GM18868 (cell line): ENCODE results near the gene PRLHR.

ENCODE experiments used
- ATAC-seq: cut with Tn5 transposase; IDR thresholded peaks from one replicate; pipeline ENCODE4 v1.9.1; 2021; ENCODE audit warnings: mild to moderate bottlenecking, moderate library complexity; ENCODE audit not compliant: unreplicated experiment

PRLHR gene

GRCh38 chr10:118587881-118588651 lies 7.4 kb downstream of the PRLHR start:
- ATAC-seq = no peak

DNA sequence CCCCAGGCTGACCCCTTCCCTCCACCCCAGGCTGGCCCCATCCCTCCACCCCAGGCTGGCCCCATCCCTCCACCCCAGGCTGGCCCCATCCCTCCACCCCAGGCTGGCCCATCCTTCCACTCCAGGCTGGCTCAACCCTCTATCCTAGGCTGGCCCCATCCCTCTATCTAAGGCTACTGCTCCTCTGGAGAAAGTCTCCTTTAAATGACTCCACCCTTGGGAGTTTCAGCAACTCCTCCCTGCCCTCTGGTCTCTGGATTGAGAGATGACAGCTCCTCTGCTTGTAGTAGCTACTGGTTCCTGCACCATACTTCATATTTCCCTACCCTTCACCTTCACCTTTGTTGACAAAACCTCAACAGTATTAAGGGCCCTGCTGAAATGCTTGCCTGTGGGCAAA lies 8.5 kb downstream of the PRLHR start:
- no peak for ATAC-seq

GRCh38 chr10:118585794-118586193 lies 9.7 kb downstream of the PRLHR start:
- ATAC-seq = no peak

GRCh38 chr10:118585234-118585633 lies 10.2 kb downstream of the PRLHR start:
- ATAC-seq = no peak

DNA sequence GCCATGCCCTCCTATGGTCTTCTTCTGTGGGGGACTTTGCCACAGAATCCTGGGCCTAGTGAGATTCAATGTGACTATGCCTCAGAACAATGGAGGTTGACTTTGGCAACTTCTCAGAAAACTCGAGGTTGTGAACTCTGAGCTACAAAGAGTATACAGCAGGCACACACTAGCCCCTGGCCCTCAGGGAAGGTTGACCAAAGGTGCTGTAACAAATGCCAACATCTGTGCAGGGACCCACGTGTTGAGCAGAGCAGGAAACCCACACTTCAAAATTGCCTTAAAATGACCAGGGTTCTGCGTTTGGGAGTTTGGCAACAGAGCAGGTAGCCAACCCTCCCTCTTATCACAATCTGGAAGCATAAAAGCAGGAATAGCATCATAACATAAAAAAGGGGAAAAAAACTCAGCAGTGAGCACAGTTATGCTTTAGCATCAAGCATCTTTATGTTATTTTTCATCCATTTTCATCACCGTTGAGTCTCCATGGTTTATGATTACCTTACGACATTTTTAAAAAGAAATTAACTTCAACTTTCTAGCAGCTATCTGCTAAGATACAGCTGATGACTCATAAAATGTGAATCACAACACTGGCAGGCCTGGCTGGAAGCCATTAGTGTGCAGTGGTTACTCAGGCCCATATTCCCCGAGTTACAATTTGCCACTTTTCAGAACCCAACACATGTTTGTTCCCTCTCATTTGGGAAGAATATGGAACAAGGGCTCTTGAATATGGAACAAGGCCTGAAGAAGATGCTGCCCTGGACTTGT lies 11.1 kb downstream of the PRLHR start:
- ATAC-seq = no peak

GRCh38 chr10:118583611-118584010 lies 11.8 kb downstream of the PRLHR start:
- no peak for ATAC-seq

DNA sequence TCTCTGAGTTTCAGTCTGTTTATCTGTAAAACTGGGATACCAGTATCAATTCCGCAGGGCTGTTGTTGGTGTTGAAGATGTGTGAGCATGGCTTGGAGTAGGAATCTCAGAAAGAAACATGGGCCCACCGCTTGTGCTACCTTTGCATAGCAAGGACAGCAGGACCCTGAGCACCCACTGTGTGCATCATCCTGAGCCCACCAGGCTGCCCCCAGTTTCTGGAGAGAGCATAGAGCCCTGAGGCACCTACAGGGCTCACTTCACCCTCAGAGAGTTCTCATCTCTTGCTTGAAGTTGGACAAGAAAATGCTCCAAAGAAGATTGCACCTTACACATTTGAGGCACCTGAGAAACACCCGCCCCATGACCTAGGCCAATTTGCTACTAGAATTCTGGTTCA lies 12.9 kb downstream of the PRLHR start:
- no peak for ATAC-seq

- ATAC-seq = no peak
Observed at GRCh38 chr10:118581340-118581739, 14.1 kb downstream of the PRLHR start.

DNA sequence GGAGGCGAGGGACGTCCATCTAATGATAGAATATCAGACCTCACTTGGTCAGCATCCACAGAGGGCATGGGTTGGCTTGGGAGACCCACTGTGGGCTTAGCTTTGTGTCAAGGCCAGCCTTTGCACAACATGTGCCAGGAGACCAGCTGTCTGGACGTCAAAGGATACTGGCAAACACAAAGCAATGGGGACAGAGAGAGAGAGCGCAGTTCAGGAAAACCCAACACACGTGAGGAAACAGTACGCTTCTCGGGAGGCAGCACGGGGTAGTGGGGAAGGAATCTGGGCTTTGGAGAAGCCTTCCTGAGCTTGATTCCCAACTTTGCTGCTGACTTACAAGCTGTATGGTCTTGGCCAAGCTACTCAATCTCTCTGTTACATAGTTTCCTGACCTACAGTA lies 14.7 kb downstream of the PRLHR start:
- ATAC-seq = no peak

DNA sequence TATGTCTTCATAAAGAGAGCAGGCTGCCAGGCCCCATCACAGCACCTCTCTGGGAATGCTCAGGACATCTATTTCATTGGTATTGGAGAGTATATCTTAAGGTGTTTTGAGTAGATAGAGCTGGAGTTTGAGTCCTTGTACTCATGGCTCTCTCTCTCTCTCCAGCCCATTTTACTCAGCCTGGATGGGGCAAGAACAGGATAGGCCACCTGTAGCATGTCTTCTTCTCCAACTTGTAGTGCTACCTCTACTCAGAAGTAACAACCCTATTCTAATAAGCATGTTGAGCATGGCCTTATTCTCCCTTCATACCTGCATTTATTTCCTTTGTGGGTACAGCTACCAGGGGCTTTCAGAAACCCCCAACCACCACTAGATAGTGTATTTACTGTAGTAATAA lies 21.9 kb downstream of the PRLHR start:
- no peak for ATAC-seq

GRCh38 chr10:118572256-118573041 lies 23.0 kb downstream of the PRLHR start:
- ATAC-seq = no peak

DNA sequence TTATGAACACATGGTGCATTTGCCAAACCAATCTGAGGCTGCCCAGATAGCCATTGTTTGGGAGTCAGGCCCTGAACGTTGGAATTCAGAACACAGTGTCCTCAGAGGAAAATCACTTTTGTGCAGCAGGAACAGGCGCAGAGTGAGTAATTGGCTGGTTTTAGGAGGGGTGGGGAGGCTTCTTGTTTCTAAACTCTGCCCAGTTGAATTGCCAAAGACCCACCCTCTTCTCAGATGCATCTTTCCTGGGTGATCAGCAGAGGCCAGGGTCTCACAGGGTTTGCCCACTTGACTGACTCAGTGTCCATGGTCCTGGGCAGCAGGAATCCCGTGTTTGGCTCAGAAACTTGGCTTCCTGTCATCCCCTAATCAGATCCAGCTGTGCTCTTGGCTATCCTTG lies 24.3 kb downstream of the PRLHR start:
- no peak for ATAC-seq

GRCh38 chr10:118570591-118570990 lies 24.9 kb downstream of the PRLHR start:
- no peak for ATAC-seq

DNA sequence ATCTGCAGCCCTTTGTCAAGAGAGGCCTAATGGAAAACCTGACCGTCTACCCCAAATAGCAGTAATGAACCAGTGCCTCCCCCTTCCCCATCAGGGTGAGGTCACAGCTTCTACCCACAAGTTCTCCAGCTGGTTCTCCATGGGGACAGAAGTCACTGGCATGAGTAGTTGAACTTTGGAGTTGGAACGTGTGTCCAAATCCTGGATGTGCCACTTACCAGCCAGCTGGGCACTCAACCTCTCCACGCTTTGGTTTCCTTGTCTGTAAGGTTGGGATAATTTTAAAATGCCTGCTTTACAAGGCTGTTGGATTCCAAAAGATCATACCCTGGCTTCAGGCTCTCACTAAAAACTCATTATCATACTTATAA lies 25.6 kb downstream of the PRLHR start:
- ATAC-seq = no peak

- no peak for ATAC-seq
Observed at GRCh38 chr10:118569241-118569881, 26.1 kb downstream of the PRLHR start.

GRCh38 chr10:118568327-118568848 lies 27.1 kb downstream of the PRLHR start:
- ATAC-seq = no peak

DNA sequence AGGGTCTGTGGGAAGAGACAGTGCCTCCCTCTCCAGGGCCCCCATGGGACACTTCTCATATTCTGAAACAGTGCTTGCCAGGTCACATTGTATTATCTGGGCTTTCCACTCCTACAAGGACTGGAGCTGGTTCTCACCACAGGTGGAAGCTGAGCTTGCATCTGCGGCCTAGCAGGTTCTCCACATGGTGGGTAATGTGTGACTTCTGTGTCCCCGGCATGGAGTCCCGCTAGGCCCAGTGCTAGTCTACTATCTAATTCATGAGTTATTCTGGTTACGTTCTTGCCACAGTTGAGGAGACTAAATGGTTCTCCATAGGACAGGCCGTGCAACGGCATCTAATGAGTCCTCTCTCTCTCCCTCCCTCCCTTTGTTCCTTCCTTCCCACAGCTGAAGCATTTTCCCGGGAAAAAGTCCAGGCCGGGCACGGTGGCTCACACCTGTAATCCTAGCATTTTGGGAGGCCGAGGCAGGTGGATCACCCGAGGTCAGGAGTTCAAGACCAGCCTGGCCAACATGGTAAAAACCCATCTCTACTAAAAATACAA lies 27.7 kb downstream of the PRLHR start:
- no peak for ATAC-seq

- ATAC-seq = no peak
Observed at GRCh38 chr10:118566911-118567310, 28.5 kb downstream of the PRLHR start.

DNA sequence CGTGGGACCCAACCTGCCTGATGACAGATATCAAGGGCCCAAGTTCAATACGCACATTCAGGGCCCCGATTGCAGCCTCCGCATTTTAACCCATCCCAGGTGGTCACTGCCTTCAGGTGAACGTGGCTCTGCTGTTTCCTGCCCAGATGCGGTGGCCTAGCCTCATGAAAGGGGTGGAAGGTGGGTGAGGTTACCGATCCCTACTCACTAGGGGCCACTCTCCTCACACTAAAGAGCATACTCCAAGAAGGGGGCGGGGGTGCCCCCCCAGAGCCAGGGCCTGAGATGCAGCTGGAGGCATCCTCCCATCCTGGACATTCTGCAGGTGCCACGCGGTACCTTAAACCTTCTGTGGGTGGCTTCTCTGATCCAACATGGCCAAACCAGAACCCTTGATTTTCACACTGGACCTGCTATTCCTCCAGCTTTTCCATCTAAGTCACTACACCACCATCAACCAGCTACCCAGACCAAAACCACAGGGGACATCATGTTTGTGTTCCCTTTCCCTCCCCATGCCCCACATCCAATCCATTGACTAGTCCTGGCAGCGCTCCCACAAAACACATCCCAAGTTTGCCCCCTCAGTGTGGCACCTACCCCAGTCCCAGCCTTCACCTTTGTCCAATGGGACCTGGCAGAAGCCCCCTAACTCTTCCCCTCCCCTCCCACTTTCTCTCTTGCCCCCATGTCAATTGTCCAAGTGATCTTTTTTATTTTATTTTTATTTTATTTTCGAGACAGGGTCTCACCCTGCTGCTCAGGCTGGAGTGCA lies 30.0 kb downstream of the PRLHR start:
- ATAC-seq = no peak

GRCh38 chr10:118564652-118565051 lies 30.8 kb downstream of the PRLHR start:
- ATAC-seq = no peak
